Urinary bladder (tissue), 4 donors: ENCODE data around the gene PPARA. TPM values are rescaled to one million over a fixed set of nuclear protein-coding genes. Genes with fewer than 3 reads are reported as not detected.
"Not testable (repeated sequence)": the region's sequence is repeated elsewhere in the genome, so short reads cannot be mapped to it uniquely, and the experiment has no call there.

Source experiments
- DNase-seq: peaks from one replicate; pipeline ENCODE4 v3.0.0-alpha.2; 2015; ENCODE audit errors: extremely low spot score
- H3K27ac ChIP-seq: one replicate; pipeline ENCODE4 v1.5.1; 2013; ENCODE audit warnings: low read depth, mild to moderate bottlenecking, moderate library complexity
- H3K36me3 ChIP-seq: one replicate; pipeline ENCODE4 v1.6.1; 2013; ENCODE audit warnings: mild to moderate bottlenecking, moderate library complexity; ENCODE audit not compliant: insufficient read depth
- H3K4me1 ChIP-seq: one replicate; pipeline ENCODE4 v1.6.1; 2013; ENCODE audit warnings: mild to moderate bottlenecking, moderate library complexity; ENCODE audit not compliant: insufficient read depth
- H3K4me3 ChIP-seq: one replicate; pipeline ENCODE4 v1.5.1; 2013; ENCODE audit warnings: low read depth, low read length
- WGBS: extraction: QIAGEN DNeasy Blood & Tissue Kit; methylation state at CpG from one replicate; pipeline ENCODE4 v1.1.7; 2013; 5-methylcytosine and 5-hydroxymethylcytosine counted together
- polyA plus RNA-seq: library from polyadenylated mRNA; stranded (reverse); fragments of 200-250 nt; gene quantifications from one replicate; pipeline ENCODE4 v1.2.3, GENCODE V29; 2013
- total RNA-seq: library from RNA; depleted of rRNA; stranded (reverse); fragments of >200 nt; gene quantifications from one replicate; pipeline ENCODE4 v1.2.3, GENCODE V29; 2014
- donor health status: healthy with polysubstance abuse.
- donor health status: healthy.

PPARA gene
- total and polyA plus RNA-seq, 2 donors = 12.5 to 22.8 TPM

- no peaks in the 10 kb centered on the region for H3K4me1 ChIP-seq
- no peak for DNase-seq
- 59% methylated on average over 8 of the region's 8 CpGs for WGBS
- no peaks in the 10 kb centered on the region for H3K36me3 ChIP-seq
- H3K4me3 ChIP-seq = no peak overlapping the region
- H3K27ac ChIP-seq = no peak overlapping the region
These were observed 43.6 kb downstream of the PPARA start for GRCh38 chr22:46193898-46194310.

GRCh38 chr22:46195487-46196165 lies 45.3 kb downstream of the PPARA start:
- WGBS = 81% methylated on average over 18 of the region's 18 CpGs
- Histone ChIP-seq H3K27ac (no peak overlapping the region), H3K4me3 (no peak overlapping the region), H3K36me3 (no peaks in the 10 kb centered on the region), H3K4me1 (no peaks in the 10 kb centered on the region)
- no peak for DNase-seq

- no peak for DNase-seq
- H3K36me3 ChIP-seq = no peaks in the 10 kb centered on the region
- no peak overlapping the region for H3K4me3 ChIP-seq
- H3K27ac ChIP-seq = no peak overlapping the region
- no peaks in the 10 kb centered on the region for H3K4me1 ChIP-seq
- 89% methylated on average over 8 of the region's 8 CpGs for WGBS
These were observed 46.0 kb downstream of the PPARA start for GRCh38 chr22:46196278-46196677.

GRCh38 chr22:46198274-46198673 lies 47.9 kb downstream of the PPARA start:
- H3K27ac ChIP-seq = no peak overlapping the region
- WGBS = 90% methylated on average over 18 of the region's 18 CpGs
- no peak for DNase-seq
- H3K4me3 ChIP-seq = no peak overlapping the region
- no peaks in the 10 kb centered on the region for H3K4me1 ChIP-seq
- peaks cover 2% of the 10 kb centered on the region for H3K36me3 ChIP-seq

- not testable (repeated sequence) for DNase-seq, H3K4me3 ChIP-seq, H3K27ac ChIP-seq, H3K36me3 ChIP-seq, H3K4me1 ChIP-seq
- 93% methylated on average over 18 of the region's 18 CpGs for WGBS
These were observed 48.5 kb downstream of the PPARA start for GRCh38 chr22:46198806-46199205.

GRCh38 chr22:46201059-46201757 lies 50.9 kb downstream of the PPARA start:
- no peak overlapping the region for H3K27ac ChIP-seq
- 73% methylated on average over 17 of the region's 17 CpGs for WGBS
- no peak for DNase-seq
- H3K36me3 ChIP-seq = peaks cover 2% of the 10 kb centered on the region
- no peaks in the 10 kb centered on the region for H3K4me1 ChIP-seq
- H3K4me3 ChIP-seq = no peak overlapping the region

- DNase-seq = no peak
- H3K27ac ChIP-seq = no peak overlapping the region
- no peaks in the 10 kb centered on the region for H3K4me1 ChIP-seq
- 82% methylated on average over 12 of the region's 12 CpGs for WGBS
- no peak overlapping the region for H3K4me3 ChIP-seq
- peaks cover 2% of the 10 kb centered on the region for H3K36me3 ChIP-seq
These were observed 52.7 kb downstream of the PPARA start for GRCh38 chr22:46202897-46203600.

- Histone ChIP-seq H3K27ac (no peak overlapping the region), H3K36me3 (peaks cover 2% of the 10 kb centered on the region), H3K4me3 (no peak overlapping the region), H3K4me1 (no peaks in the 10 kb centered on the region)
- WGBS = 91% methylated on average over 7 of the region's 7 CpGs
- no peak for DNase-seq
These were observed 53.3 kb downstream of the PPARA start for GRCh38 chr22:46203601-46203980.

GRCh38 chr22:46209262-46209661 lies 58.9 kb downstream of the PPARA start:
- H3K4me3 ChIP-seq = no peak overlapping the region
- no peak for DNase-seq
- no peaks in the 10 kb centered on the region for H3K36me3 ChIP-seq
- H3K4me1 ChIP-seq = no peaks in the 10 kb centered on the region
- WGBS = 97% methylated on average over 1 of the region's 1 CpG
- no peak overlapping the region for H3K27ac ChIP-seq

- no peaks in the 10 kb centered on the region for H3K4me1 ChIP-seq
- no peaks in the 10 kb centered on the region for H3K36me3 ChIP-seq
- H3K27ac ChIP-seq = no peak overlapping the region
- no peak for DNase-seq
- H3K4me3 ChIP-seq = no peak overlapping the region
- 90% methylated on average over 4 of the region's 4 CpGs for WGBS
These were observed 61.9 kb downstream of the PPARA start for GRCh38 chr22:46212195-46212594.

- 96% methylated on average over 4 of the region's 4 CpGs for WGBS
- Histone ChIP-seq H3K36me3 (no peaks in the 10 kb centered on the region), H3K27ac (no peak overlapping the region), H3K4me1 (no peaks in the 10 kb centered on the region), H3K4me3 (no peak overlapping the region)
- DNase-seq = no peak
These were observed 62.7 kb downstream of the PPARA start for GRCh38 chr22:46213052-46213451.

- H3K4me1 ChIP-seq = no peaks in the 10 kb centered on the region
- no peak overlapping the region for H3K27ac ChIP-seq
- H3K4me3 ChIP-seq = no peak overlapping the region
- DNase-seq = no peak
- WGBS = 97% methylated on average over 29 of the region's 29 CpGs
- no peaks in the 10 kb centered on the region for H3K36me3 ChIP-seq
These were observed 63.8 kb downstream of the PPARA start for GRCh38 chr22:46214149-46214548.

- Histone ChIP-seq H3K36me3 (peaks cover 1% of the 10 kb centered on the region), H3K27ac (no peak overlapping the region), H3K4me1 (no peaks in the 10 kb centered on the region), H3K4me3 (no peak overlapping the region)
- DNase-seq = no peak
- WGBS = 97% methylated on average over 28 of the region's 28 CpGs
These were observed 64.3 kb downstream of the PPARA start for GRCh38 chr22:46214616-46215015.

- Histone ChIP-seq H3K4me3 (no peak overlapping the region), H3K36me3 (peaks cover 2% of the 10 kb centered on the region), H3K4me1 (no peaks in the 10 kb centered on the region), H3K27ac (no peak overlapping the region)
- DNase-seq = no peak
- WGBS = 84% methylated on average over 10 of the region's 10 CpGs
These were observed 69.3 kb downstream of the PPARA start for GRCh38 chr22:46219636-46220035.
